GM18951 (cell line): ENCODE results near the gene HIRIP3.

Source experiments
- POLR2A ChIP-seq: IDR thresholded peaks from 4 replicates; pipeline ENCODE4 v1.6.1; 2011; ENCODE audit warnings: mild to moderate bottlenecking; ENCODE audit not compliant: insufficient read length, insufficient read depth; ENCODE audit errors: extremely low read depth
- in situ Hi-C: fragments of 300-500 bp; cut with MboI; formaldehyde crosslinking; loops from one replicate; pipeline ENCODE4 v1.12.0; 2022; ENCODE audit warnings: low sequenced_read_pairs, mixed read lengths, inconsistent platforms; ENCODE audit not compliant: unreplicated experiment

Gene HIRIP3

DNA sequence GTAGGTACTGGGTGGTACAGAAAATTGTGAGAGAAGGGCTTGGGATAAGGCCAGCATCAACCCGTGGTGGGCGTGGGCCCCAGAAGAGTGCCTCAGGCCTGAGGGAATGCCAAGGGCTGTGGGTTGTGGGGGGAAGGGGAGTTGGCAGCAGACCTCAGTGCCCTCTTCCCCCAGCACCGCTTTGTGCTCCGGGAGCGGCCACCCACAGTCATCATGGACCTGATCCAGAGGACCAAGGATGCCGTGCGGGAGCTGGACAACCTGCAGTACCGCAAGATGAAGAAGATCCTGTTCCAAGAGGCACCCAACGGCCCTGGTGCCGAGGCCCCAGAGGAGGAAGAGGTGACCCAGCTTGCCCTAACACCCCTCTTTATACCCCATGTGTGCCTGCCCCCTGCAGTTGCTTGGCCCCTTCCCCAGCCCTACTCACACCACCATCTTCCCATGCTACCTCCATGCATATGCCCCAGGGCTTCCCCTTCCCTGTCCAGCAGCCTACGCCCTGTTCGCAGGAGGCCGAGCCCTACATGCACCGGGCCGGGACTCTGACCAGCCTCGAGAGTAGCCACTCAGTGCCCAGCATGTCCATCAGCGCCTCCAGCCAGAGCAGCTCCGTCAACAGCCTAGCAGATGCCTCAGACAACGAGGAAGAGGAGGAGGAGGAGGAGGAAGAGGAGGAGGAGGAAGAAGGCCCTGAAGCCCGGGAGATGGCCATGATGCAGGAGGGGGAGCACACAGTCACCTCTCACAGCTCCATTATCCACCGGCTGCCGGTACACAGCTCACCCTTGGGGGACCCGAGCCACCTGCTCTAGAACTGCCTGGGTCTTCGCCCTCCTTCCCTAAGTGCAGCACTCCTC is 12.6 kb downstream of the HIRIP3 start:
- no peak for TF ChIP-seq POLR2A
- in situ Hi-C loops = no loop called here

DNA sequence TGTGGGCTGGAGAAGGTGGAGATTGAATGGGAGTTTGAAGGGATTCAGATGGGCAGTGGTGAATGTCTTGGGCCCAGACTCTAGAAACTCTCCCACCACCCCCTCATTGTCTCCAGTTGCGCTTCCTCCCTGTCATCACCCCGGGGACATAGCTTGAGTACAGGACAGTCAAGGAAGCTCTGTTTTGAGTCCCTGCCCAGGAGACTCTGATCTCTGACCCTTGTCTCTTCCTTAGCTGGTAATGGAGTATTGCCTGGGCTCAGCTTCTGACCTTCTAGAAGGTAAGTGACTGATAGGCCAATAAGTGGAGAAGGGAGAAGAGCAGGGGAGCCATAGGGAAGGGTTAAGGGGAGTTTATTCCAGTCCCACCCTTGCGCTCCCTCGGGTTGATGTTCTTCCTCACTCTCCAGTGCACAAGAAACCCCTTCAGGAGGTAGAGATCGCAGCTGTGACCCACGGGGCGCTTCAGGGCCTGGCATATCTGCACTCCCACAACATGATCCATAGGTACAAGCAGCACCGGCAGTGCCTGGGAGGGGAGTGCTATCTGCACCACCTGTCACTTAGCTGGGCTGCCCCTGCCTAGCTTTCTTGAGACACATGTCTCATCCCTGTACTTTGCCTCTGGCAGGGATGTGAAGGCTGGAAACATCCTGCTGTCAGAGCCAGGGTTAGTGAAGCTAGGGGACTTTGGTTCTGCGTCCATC is 16.7 kb downstream of the HIRIP3 start:
- in situ Hi-C loops = no loop called here
- TF ChIP-seq POLR2A = no peak

- no peak for TF ChIP-seq POLR2A
- in situ Hi-C loops = no loop called here
Measured at GRCh38 chr16:29978081-29978480, 17.3 kb downstream of the HIRIP3 start.

- TF ChIP-seq POLR2A = no peak
- in situ Hi-C loops = no loop called here
Measured at GRCh38 chr16:29977063-29977825, 18.2 kb downstream of the HIRIP3 start.

DNA sequence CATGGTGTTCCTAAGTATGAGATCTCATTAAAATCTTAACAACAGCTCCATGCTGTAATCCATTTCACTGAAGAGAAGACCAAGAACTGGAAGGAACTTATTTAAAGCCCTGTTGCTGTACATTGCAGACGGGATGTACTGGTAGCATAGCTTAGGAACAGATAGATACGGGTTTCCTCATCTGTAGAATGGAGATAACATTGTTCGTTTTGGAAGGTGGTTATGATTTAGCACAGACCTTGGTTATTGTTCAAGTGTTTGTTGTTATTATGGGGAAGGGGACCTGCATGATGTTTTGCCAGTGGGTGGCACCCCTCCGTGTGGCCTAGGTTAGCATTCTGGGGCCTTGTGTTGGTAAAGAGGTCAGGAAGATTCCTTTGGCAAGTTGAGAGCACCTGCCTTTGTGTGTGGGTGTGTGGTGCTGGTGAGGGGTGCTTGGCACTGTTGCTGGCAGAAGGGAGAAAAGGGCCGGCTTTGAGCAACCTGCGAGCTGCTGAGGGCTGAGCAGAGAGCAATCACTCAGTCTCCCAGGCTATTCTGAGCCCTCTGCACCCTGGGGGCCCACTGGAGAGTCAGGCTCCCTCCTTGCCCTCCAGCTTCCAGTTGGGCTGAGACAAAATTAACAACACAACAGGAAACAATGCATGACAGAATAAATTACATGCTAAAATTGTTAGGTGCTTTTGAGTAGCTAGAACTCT is 19.5 kb downstream of the HIRIP3 start:
- in situ Hi-C loops = no loop called here
- TF ChIP-seq POLR2A = no peak

DNA sequence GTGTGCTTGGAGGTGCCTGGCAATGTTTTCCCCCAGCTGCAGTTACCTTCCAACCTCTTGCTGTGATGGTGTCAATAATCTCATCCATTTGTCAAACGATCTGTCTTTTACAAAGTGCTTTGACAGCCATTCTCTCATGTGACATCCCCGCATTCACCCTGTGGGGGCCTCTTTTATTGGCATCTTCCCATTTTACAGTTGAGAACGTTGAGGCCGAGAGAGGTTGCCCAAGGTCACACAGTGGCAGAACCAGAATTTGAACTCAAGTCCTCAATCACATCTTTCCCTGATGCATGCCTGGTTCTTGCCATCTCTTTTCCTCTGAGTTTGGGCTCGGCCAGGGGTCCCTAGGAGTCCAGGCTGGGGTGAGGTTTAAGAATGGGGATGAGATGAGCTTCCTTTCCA is 20.3 kb downstream of the HIRIP3 start:
- in situ Hi-C loops = no loop called here
- no peak for TF ChIP-seq POLR2A

DNA sequence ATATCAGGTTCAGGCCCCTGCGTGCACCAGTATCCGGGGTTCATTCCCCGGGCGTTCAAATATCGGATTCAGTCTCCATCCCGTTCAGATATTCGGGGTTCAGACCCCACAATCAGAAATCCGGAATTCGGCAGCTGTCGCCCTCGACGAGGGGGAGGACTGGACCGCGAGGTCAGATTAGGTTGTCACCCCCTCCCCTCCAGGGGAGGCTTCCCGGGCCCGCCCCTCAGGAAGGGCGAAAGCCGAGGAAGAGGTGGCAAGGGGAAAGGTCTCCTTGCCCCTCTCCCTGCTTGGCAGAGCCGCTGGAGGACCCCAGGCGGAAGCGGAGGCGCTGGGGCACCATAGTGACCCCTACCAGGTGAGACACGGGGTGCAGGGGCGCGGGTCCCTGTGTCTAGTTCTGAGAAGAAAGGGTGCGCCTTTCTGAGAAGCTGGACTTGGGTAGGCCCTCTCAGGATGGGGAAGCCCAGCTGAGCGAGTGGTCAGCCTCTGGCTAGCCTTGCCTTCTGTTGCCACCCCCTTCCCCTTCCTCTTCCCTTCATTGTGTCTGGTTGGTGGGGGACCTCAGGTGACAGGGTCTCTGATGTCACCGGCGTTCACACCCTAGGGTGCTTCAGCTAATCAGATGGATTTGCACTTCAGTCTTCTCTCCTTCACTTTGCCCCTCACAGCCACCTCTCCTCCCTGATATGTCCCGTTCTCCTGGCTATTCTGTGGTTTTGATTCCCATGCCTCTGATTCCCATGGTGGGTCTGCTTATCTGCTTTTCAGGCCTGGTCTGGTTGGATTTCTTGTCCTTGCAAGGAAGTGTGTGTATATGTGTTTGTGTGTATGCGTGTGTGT is 20.9 kb downstream of the HIRIP3 start:
- TF ChIP-seq POLR2A = no peak
- in situ Hi-C loops = no loop called here

GRCh38 chr16:29973384-29974246 is 21.8 kb downstream of the HIRIP3 start, which contains the start of gene TAOK2:
Gene TAOK2, plus strand, starts transcription at chr16:29973868. Its CDS starts 3,905 bp downstream, at chr16:29977773.
- TF ChIP-seq POLR2A = peak; percentile 93
- in situ Hi-C loops = no loop called here

- in situ Hi-C loops = no loop called here
- TF ChIP-seq POLR2A = no peak
Measured at GRCh38 chr16:29972992-29973383, 22.4 kb downstream of the HIRIP3 start.

- TF ChIP-seq POLR2A = no peak
- in situ Hi-C loops = no loop called here
Measured at GRCh38 chr16:29972500-29972899, 22.9 kb downstream of the HIRIP3 start.

DNA sequence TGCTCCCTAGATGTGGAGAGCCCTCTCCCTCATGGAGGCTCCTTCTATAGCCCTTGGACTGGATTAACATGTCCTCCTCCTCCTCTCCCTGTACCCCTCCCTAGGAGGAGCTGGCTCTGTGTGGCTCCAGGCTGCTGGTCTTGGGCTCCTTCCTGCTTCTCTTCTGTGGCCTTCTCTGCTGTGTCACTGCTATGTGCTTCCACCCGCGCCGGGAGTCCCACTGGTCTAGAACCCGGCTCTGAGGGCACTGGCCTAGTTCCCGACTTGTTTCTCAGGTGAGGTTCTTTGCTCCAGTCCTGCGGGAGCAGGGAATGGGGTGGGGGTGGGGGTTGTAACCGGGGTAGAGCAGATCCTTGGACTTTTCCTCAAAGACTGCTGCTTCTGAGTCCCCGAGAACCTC is 24.1 kb downstream of the HIRIP3 start:
- in situ Hi-C loops = no loop called here
- no peak for TF ChIP-seq POLR2A

DNA sequence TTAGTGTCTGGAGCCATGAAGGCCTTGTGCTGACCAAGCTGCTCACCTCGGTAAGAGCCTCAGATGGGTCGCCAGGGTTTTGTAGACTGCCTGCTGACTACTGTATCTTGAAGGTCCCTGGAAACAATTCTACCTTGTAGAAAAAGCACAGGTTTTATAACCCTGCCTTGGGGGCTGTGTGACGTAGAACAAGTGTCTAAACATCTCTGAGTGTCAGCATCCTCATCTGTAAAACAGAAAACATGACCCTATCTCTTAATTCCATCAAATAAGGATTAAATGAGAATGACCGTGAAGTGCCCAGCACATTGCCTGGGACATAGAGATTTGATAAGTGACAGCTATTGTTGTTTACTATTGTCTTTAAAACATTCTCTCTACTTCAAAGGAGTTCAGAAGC is 27.2 kb downstream of the HIRIP3 start:
- no peak for TF ChIP-seq POLR2A
- in situ Hi-C loops = no loop called here
